AML-193 (cell line): ENCODE data around the gene POTEF.
"Not testable (repeated sequence)": the region's sequence is repeated elsewhere in the genome, so short reads cannot be mapped to it uniquely, and the experiment has no call there.

Experiments used
- DNase-seq, 2 experiments: peaks; one replicate each; lab custom pipeline; 2025; lab: John Stamatoyannopoulos, UW

The POTEF gene

GRCh38 chr2:130128464-130128863, 558 bp downstream of the POTEF start:
- DNase-seq = not testable (repeated sequence)

- DNase-seq = not testable (repeated sequence)
Observed at GRCh38 chr2:130127726-130128125, 1.3 kb downstream of the POTEF start.

GRCh38 chr2:130120924-130121323, 8.1 kb downstream of the POTEF start:
- not testable (repeated sequence) for DNase-seq

GRCh38 chr2:130102597-130103363, 26.2 kb downstream of the POTEF start:
- not testable (repeated sequence) for DNase-seq

- DNase-seq = not testable (repeated sequence)
Observed at GRCh38 chr2:130062645-130063044, 66.4 kb downstream of the POTEF start.

GRCh38 chr2:130059982-130060381, 69.0 kb downstream of the POTEF start:
- DNase-seq = not testable (repeated sequence)

GRCh38 chr2:130056336-130056735, 72.7 kb downstream of the POTEF start:
- DNase-seq = not testable (repeated sequence)

- DNase-seq = not testable (repeated sequence)
Observed at GRCh38 chr2:130053217-130053911, 75.7 kb downstream of the POTEF start.

- DNase-seq = not testable (repeated sequence)
Observed at GRCh38 chr2:130052376-130052775, 76.6 kb downstream of the POTEF start.

- not testable (repeated sequence) for DNase-seq
Observed at GRCh38 chr2:130048422-130048821, 80.6 kb downstream of the POTEF start.

- not testable (repeated sequence) for DNase-seq
Observed at GRCh38 chr2:130038265-130038603, 90.8 kb downstream of the POTEF start.

GRCh38 chr2:130025931-130026330, 103.1 kb downstream of the POTEF start:
- not testable (repeated sequence) for DNase-seq
